Fibroblast of upper back skin (primary cell): ENCODE data around the gene NEK7.
"Not testable (repeated sequence)": the region's sequence is repeated elsewhere in the genome, so short reads cannot be mapped to it uniquely, and the experiment has no call there.

Experiments used
- DNase-seq: peaks from one replicate; pipeline ENCODE4 v3.0.0-alpha.2; 2013

Gene NEK7

GRCh38 chr1:198173832-198174231 lies 17.0 kb downstream of the NEK7 start:
- no peak for DNase-seq

- no peak for DNase-seq
These were observed 17.5 kb downstream of the NEK7 start for GRCh38 chr1:198174297-198174696.

GRCh38 chr1:198175423-198176170 lies 18.8 kb downstream of the NEK7 start:
- no peak for DNase-seq

GRCh38 chr1:198176179-198176578 lies 19.4 kb downstream of the NEK7 start:
- no peak for DNase-seq

DNA sequence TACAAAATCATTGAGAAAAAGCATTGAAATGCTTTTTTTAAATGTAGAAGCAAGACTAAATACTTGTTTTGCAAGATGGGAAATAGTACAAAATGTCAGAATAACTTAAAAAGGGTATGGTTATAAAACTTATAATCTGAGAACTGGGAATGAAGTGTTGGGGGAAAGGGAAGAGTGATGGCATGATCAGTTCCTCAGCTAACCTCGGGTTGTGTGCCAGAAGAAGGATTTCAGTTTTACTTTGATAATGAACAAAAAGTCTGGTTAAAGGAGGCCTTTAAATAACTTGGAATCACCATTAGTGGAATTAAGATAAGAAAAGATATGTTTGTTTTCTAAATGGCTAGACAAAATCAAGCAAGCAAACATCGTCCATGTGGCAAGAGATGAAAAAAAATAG lies 20.7 kb downstream of the NEK7 start:
- DNase-seq: no peak

- DNase-seq: no peak
These were observed 21.8 kb downstream of the NEK7 start for GRCh38 chr1:198178615-198179014.

GRCh38 chr1:198179556-198179981 lies 22.8 kb downstream of the NEK7 start:
- peak; percentile 71 for DNase-seq

DNA sequence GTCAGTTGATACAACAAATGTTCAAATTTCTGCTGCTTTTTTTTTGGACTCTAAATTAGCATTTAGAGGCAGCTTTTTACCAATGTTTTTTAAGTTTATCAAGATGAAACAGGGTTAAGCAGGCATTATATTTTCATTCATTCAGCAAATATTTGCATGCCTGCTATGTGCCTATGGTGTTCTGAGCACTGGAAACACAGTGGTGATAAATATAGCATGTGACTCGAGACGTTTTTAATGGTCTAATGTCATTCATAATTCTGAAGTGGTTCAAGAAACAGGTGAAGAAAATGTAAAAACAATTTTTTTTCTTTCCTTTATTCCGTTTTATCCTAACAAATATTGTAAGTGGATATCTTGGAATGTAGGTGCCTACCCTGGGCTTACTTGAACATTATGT lies 26.8 kb downstream of the NEK7 start:
- DNase-seq: no peak

DNA sequence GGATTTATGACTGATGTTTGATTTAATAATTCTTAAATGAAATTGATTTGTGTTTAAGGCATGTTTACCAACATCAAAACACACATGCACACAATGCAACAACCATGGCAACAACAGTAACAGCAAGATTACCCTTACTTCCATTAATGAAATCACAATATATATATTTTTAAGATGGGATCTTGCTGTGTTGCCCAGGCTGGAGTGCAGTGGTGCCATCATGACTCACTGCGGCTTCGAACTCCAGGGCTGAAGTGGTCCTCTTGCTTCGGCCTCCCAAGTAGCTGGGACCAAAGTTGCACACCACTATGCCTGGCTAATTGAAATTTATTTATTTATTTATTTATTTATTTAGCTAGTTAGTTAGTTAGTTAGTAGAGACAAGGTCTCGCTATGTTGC lies 27.7 kb downstream of the NEK7 start:
- no peak for DNase-seq

- no peak for DNase-seq
These were observed 28.3 kb downstream of the NEK7 start for GRCh38 chr1:198185146-198185545.

- DNase-seq: no peak
These were observed 29.0 kb downstream of the NEK7 start for GRCh38 chr1:198185759-198186158.

- DNase-seq: peak; percentile 24
These were observed 30.2 kb downstream of the NEK7 start for GRCh38 chr1:198186916-198187580.

- DNase-seq: no peak
These were observed 31.3 kb downstream of the NEK7 start for GRCh38 chr1:198187973-198188588.

DNA sequence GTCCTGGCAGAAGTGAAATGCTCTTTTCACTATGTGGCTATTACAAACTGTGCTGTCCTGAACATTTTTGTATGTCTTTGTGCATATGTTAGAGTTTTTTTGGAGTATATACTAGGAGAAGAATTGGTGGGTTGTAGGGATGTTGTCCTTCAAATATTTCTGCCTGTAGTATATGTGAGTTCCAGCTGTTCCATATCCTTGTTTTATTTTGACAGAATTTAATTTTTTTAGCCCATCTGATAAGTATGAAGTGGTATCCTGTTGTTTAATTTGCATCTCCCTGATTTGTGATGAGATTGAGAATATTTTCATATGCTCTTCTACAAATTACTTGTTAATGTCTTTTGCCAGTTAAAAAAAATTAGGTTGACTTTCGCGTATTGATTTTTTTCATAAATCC lies 34.3 kb downstream of the NEK7 start:
- no peak for DNase-seq

- not testable (repeated sequence) for DNase-seq
These were observed 37.1 kb downstream of the NEK7 start for GRCh38 chr1:198193871-198194270.

GRCh38 chr1:198196630-198197029 lies 39.8 kb downstream of the NEK7 start:
- DNase-seq: no peak

GRCh38 chr1:198197285-198197684 lies 40.5 kb downstream of the NEK7 start:
- DNase-seq: no peak

GRCh38 chr1:198199105-198199504 lies 42.3 kb downstream of the NEK7 start:
- DNase-seq: no peak

- no peak for DNase-seq
These were observed 45.4 kb downstream of the NEK7 start for GRCh38 chr1:198201956-198202784.

GRCh38 chr1:198203434-198203833 lies 46.6 kb downstream of the NEK7 start:
- no peak for DNase-seq

DNA sequence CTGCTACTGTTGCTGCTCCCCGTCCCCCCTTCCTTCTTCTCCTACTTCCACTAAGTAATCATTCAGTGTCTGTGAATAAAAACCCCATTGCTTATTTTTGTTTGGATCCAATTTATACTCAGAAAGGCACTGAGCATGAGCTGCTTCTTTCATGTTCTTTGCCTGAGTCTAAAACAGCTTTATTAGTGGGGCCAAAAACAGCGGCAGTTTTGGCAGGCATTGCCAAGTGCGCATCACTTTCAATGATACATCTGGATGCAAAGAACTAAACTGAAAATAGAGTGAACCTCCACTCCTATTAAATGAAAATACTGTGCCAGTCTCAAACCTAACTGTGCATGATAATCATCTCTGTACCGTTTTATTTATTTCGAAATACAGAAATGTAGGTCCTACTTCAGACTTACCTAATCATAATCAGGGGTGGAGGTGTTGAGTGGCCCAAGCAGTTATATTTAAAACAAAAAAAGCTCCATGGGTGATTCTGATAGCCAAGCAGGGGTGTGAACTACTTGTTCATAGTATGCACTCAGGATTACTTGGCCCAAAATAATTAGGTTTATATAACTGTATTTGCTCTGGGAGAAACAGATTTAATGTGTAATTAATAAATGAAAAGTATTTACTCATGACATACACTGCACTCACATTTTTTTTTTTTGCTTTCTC lies 48.4 kb downstream of the NEK7 start:
- no peak for DNase-seq

- DNase-seq: no peak
These were observed 49.5 kb downstream of the NEK7 start for GRCh38 chr1:198206292-198206691.

DNA sequence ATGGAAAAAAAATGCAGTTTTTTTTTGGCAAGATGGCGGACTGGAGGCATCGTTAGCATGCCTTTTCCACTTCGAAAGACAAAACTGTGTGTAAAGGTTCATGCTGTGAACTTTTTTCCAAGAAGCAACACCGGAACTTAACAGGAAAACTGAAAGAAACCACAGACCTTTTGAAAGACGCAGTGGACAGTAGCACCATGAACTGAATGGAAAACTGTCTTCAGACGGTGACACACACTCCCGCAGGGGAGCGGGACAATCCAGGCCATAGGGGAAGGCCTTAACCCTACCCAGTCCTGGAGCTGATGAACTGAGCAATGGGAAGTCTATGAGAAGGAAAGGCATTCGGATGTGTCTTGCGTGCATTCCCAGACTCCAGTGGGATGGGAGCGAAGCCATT lies 54.9 kb downstream of the NEK7 start:
- DNase-seq: no peak
